Ascending aorta (tissue), 2 donors: Measurements from ENCODE around the gene CNOT8. TPM values are rescaled to one million over a fixed set of nuclear protein-coding genes. Genes with fewer than 3 reads are reported as not detected.
"Not testable (repeated sequence)": the region's sequence is repeated elsewhere in the genome, so short reads cannot be mapped to it uniquely, and the experiment has no call there.

Experiments used
- DNase-seq, 2 donors: peaks; one replicate each; pipeline ENCODE4 v3.0.0-alpha.2; 2019; ENCODE audit warnings: low spot score in 2 of 2
- H3K27ac ChIP-seq, 2 donors: fragments of 200-600 bp; sonication (generic); one replicate each; pipeline ENCODE4 v1.5.1; 2016 to 2017; ENCODE audit warnings: mild to moderate bottlenecking in 1 of 2
- H3K27me3 ChIP-seq: fragments of 200-600 bp; sonication (generic); one replicate; pipeline ENCODE4 v1.5.1; 2017
- H3K36me3 ChIP-seq, 2 donors: fragments of 200-600 bp; sonication (generic); one replicate each; pipeline ENCODE4 v1.5.1; 2016
- H3K4me1 ChIP-seq, 2 donors: fragments of 200-600 bp; sonication (generic); one replicate each; pipeline ENCODE4 v1.5.1; 2016 to 2017; ENCODE audit warnings: mild to moderate bottlenecking in 1 of 2
- H3K4me3 ChIP-seq, 2 donors: fragments of 200-600 bp; sonication (generic); one replicate each; pipeline ENCODE4 v1.5.1; 2016 to 2017; ENCODE audit warnings: mild to moderate bottlenecking in 1 of 2
- H3K9me3 ChIP-seq, 2 donors: fragments of 200-600 bp; sonication (generic); one replicate each; pipeline ENCODE4 v1.5.1; 2016
- CTCF ChIP-seq, 3 experiments: fragments of 200-600 bp in 2 of 3; fragments of 450-650 bp in 1 of 3; sonication (generic) in 2 of 3; IDR thresholded peaks; one replicate each; pipeline ENCODE4 v1.5.1; 2016 to 2019; ENCODE audit warnings: antibody characterized with exemption in 3 of 3, mild to moderate bottlenecking in 1 of 3, moderate library complexity in 1 of 3
- intact Hi-C: fragments of 100-400 bp; cut with DNase I; formaldehyde crosslinking; loops from one replicate; pipeline ENCODE4 v1.15.1; 2023
- total RNA-seq: library from RNA; depleted of rRNA; stranded (reverse); fragments of >200 nt; gene quantifications from one replicate; pipeline ENCODE4 v1.1.0, GENCODE V29; 2016

The CNOT8 gene
- total RNA-seq, 1 donor from 2014 or later, result 32.1 TPM

GRCh38 chr5:154819546-154819945 lies 38.9 kb upstream of the CNOT8 start:
- H3K4me1 ChIP-seq, result no peaks in the 10 kb centered on the region
- intact Hi-C loops, result no loop called here
- no peak overlapping the region for H3K4me3 ChIP-seq
- peak overlapping the region in 1 of 2 donors; percentile 51 for H3K27ac ChIP-seq
- H3K27me3 ChIP-seq, result no peaks in the 10 kb centered on the region
- DNase-seq, result no peak
- no peak for TF ChIP-seq CTCF (IDR thresholded peaks at IDR 0.05)
- H3K36me3 ChIP-seq, result peaks cover 34 to 83% of the 10 kb centered on the region in 2 donors
- no peaks in the 10 kb centered on the region for H3K9me3 ChIP-seq

GRCh38 chr5:154820383-154820782 lies 38.0 kb upstream of the CNOT8 start:
- no peak for DNase-seq
- Histone ChIP-seq H3K27me3 (no peaks in the 10 kb centered on the region), H3K36me3 (peaks cover 30 to 79% of the 10 kb centered on the region in 2 donors), H3K27ac (no peak overlapping the region), H3K9me3 (no peaks in the 10 kb centered on the region), H3K4me1 (no peaks in the 10 kb centered on the region), H3K4me3 (no peak overlapping the region)
- intact Hi-C loops, result no loop called here
- TF ChIP-seq CTCF (IDR thresholded peaks at IDR 0.05), result no peak

GRCh38 chr5:154822896-154823295 lies 35.5 kb upstream of the CNOT8 start:
- H3K27ac ChIP-seq, DNase-seq, H3K4me3 ChIP-seq, intact Hi-C loops, H3K27me3 ChIP-seq, H3K9me3 ChIP-seq, H3K4me1 ChIP-seq: not testable (repeated sequence)
- H3K36me3 ChIP-seq, result peaks cover 31 to 67% of the 10 kb centered on the region in 2 donors

GRCh38 chr5:154823605-154824004 lies 34.8 kb upstream of the CNOT8 start:
- TF ChIP-seq CTCF (IDR thresholded peaks at IDR 0.05), result no peak
- Histone ChIP-seq H3K36me3 (peaks cover 31 to 67% of the 10 kb centered on the region in 2 donors), H3K27me3 (no peaks in the 10 kb centered on the region), H3K4me3 (no peak overlapping the region), H3K27ac (no peak overlapping the region), H3K9me3 (no peaks in the 10 kb centered on the region), H3K4me1 (no peaks in the 10 kb centered on the region)
- DNase-seq, result no peak
- intact Hi-C loops, result no loop called here

GRCh38 chr5:154824070-154824469 lies 34.4 kb upstream of the CNOT8 start:
- DNase-seq, result no peak
- no peaks in the 10 kb centered on the region for H3K27me3 ChIP-seq
- no peaks in the 10 kb centered on the region for H3K9me3 ChIP-seq
- H3K4me3 ChIP-seq, result no peak overlapping the region
- H3K27ac ChIP-seq, result no peak overlapping the region
- no peak for TF ChIP-seq CTCF (IDR thresholded peaks at IDR 0.05)
- peaks cover 33 to 69% of the 10 kb centered on the region in 2 donors for H3K36me3 ChIP-seq
- intact Hi-C loops, result no loop called here
- no peaks in the 10 kb centered on the region for H3K4me1 ChIP-seq

- Histone ChIP-seq H3K4me1 (no peaks in the 10 kb centered on the region), H3K36me3 (peaks cover 19 to 55% of the 10 kb centered on the region in 2 donors), H3K27me3 (no peaks in the 10 kb centered on the region), H3K4me3 (no peak overlapping the region), H3K9me3 (no peaks in the 10 kb centered on the region), H3K27ac (no peak overlapping the region)
- DNase-seq, result no peak
- intact Hi-C loops, result no loop called here
- no peak for TF ChIP-seq CTCF (IDR thresholded peaks at IDR 0.05)
Observed at GRCh38 chr5:154829181-154829588, 29.2 kb upstream of the CNOT8 start.
